ENCODE results near the gene TMCO4. TPM values are rescaled to one million over a fixed set of nuclear protein-coding genes. Genes with fewer than 3 reads are reported as not detected.

Gene TMCO4
- total and polyA plus RNA-seq, 10 of the 15 experiments (the other 5 are each of a cell fraction or from before 2014, with no cell fraction given) = 2.4 to 20.8 (median 13.0) TPM

GRCh38 chr1:19644395-19644680 lies 155.4 kb downstream of the TMCO4 start:
- RAD21 ChIA-PET (ENCODE audit: unreplicated experiment) = no interaction called here
- peak; percentile 16 for ATAC-seq
- Histone ChIP-seq H3K4me3 (0 out of 2 replicates have a peak overlapping the region, but pooled peaks have one; percentile 68), H2AFZ (ENCODE audit: control insufficient read depth, low read depth, low read length) (peak overlapping the region; percentile 61), H3K9ac (ENCODE audit: control insufficient read depth, insufficient read depth, low read length) (no peak overlapping the region; the same call in 1 of the 2 replicates), H3K4me2 (ENCODE audit: control insufficient read depth, insufficient read depth) (peak overlapping the region; percentile 92), H3K9me3 (replicated peaks; ENCODE audit: control insufficient read depth, insufficient read depth, low read length) (no peaks in the 10 kb centered on the region), H3K4me1 (ENCODE audit: control insufficient read depth, insufficient read depth, low read length) (peaks cover 3% of the 10 kb centered on the region; the same call in 1 of the 2 replicates), H3K79me2 (ENCODE audit: control insufficient read depth, insufficient read depth, low read length) (no peaks in the 10 kb centered on the region), H3K36me3 (ENCODE audit: control insufficient read depth in 2 of 2, insufficient read depth in 2 of 2, low read length in 1 of 2) (no peaks in the 10 kb centered on the region), H3K27ac (ENCODE audit: control insufficient read depth, insufficient read depth) (no peak overlapping the region), H3K27me3 (replicated peaks in 1 of 2; ENCODE audit: control insufficient read depth in 2 of 2, insufficient read depth in 2 of 2, low read length in 1 of 2) (peaks cover 2 to 6% of the 10 kb centered on the region in 2 experiments), H4K20me1 (ENCODE audit: control insufficient read depth, insufficient read depth) (no peaks in the 10 kb centered on the region)
- POLR2A ChIA-PET = no interaction called here
- CTCF ChIA-PET = no interaction called here
- no peak for FAIRE-seq
- no peak for DNase-seq (ENCODE audit: low read depth, low spot score)
- BruUV-seq (replicated peaks) = no TSS peak
- 0% methylated on average over 10 of the region's 51 CpGs for WGBS (ENCODE audit: insufficient coverage, insufficient replicate concordance, low lambda C conversion rate, missing lambda C conversion rate)
- no peak for TF ChIP-seq ZNF687 (IDR thresholded peaks at IDR 0.05)
- TF ChIP-seq POLR2AphosphoS5 (IDR thresholded peaks at IDR 0.05; ENCODE audit: low read length) = no peak
- TF ChIP-seq IKZF1 (conservative IDR thresholded peaks at IDR 0.05) = 0 out of 2 replicates have a peak, but pooled peaks have one; percentile 17
- 0 out of 4 replicates have a peak, but pooled peaks of 1 of the 2 experiments have one; percentile 13 for TF ChIP-seq BHLHE40 (IDR thresholded peaks at IDR 0.05; ENCODE audit: borderline replicate concordance in 1 of 2, low read depth in 2 of 2, low read length in 1 of 2)
- SMC1A ChIA-PET (ENCODE audit: uncharacterized antibody, unreplicated experiment) = no interaction called here
- in situ Hi-C loops (cut with MboI) = no loop called here
- intact Hi-C loops (cut with micrococcal nuclease; ENCODE audit: unreplicated experiment) = no loop called here
